Stimulated activated CD4-positive, alpha-beta T cell treated with anti-CD3 and anti-CD28 coated beads, Interleukin-15, amount 100 ng/mL, for 1 hour (primary cell): ENCODE results near the gene FAM171A1.
"Not testable (repeated sequence)": the region's sequence is repeated elsewhere in the genome, so short reads cannot be mapped to it uniquely, and the experiment has no call there.

Source experiments
- DNase-seq, 2 donors: peaks; one replicate each; pipeline ENCODE4 v3.0.0-alpha.2; 2020; ENCODE audit warnings: low read depth in 1 of 2, low spot score in 1 of 2

FAM171A1 gene

GRCh38 chr10:15293862-15294842, 76.9 kb downstream of the FAM171A1 start:
- DNase-seq, result no peak

- DNase-seq, result no peak
Observed at GRCh38 chr10:15290671-15291070, 80.4 kb downstream of the FAM171A1 start.

GRCh38 chr10:15290150-15290549, 80.9 kb downstream of the FAM171A1 start:
- DNase-seq, result no peak

DNA sequence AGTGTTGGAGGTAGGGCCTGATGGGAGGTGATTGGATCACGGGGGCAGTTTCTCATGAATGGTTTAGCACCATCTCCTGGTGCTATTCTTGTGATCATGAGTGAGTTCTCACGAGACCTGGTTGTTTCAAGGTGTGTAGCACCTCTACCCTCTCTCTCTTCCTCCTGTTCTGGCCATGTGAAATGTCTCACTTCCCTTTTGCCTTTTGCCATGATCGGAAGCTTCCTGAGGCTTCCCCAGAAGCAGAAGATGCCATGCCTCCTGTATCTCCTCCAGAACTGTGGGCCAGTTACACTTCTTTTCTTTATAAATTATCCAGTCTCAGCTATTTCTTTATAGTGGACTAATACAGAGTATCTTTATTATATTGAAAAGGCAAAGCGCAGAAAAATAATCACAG, 90.1 kb downstream of the FAM171A1 start:
- DNase-seq, result no peak

DNA sequence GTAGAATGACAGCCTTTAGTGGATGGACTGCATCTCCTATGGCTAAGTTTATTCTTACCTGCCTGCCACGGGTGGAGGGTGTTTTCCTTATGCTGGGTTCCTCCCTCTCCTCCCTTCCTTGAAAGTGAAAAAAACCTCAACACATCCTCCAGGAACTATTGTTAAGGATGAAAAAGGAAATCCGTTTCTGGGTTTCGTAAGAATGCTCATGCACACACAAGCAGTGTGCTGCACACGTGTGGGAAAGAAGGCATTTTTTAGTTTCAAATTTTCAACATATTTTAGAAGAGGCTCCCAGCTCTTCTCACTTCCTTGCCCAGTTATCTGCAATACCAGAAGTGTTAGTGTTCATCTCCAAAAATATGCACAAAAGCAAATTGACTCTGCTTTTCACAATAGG, 90.6 kb downstream of the FAM171A1 start:
- no peak for DNase-seq

GRCh38 chr10:15279236-15279635, 91.9 kb downstream of the FAM171A1 start:
- no peak for DNase-seq

DNA sequence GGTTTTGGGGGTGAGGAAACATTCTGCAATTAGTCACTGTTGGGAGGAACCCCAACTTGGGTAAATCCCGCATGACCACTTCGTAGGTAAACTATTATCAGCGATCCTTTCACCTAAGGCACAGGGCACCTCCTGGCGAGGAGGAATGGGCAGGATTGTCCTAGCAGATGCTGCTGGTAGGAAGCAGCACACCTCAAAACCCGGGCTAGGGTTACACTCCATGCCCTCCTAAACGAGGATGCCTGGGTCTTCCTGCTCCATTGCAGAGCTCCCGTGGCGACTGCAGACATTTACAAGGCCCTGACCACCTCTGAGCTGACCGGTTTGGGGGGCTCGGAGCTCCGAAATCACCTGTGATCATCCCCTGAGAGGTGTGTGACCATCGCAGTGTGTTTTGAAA, 92.3 kb downstream of the FAM171A1 start:
- DNase-seq, result no peak

DNA sequence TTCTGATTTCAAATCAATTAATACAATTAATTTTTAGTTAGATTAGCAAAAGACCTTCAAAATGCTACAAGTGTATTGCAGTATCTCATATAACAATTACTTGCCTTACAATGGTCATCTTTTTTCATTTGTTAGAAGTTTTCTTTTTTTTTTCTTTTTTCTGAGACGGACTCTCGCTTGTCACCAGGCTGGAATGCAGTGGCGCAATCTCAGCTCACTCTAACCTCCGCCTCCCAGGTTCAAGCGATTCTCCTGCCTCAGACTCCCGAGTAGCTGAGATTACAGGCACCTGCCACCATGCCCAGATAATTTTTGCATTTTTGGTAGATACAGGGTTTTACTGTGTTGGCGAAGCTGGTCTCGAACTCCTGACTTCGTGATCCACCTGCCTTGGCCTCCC, 95.0 kb downstream of the FAM171A1 start:
- DNase-seq, result not testable (repeated sequence)

- DNase-seq, result not testable (repeated sequence)
Observed at GRCh38 chr10:15269838-15270237, 101.3 kb downstream of the FAM171A1 start.

GRCh38 chr10:15267496-15267895, 103.6 kb downstream of the FAM171A1 start:
- no peak for DNase-seq

DNA sequence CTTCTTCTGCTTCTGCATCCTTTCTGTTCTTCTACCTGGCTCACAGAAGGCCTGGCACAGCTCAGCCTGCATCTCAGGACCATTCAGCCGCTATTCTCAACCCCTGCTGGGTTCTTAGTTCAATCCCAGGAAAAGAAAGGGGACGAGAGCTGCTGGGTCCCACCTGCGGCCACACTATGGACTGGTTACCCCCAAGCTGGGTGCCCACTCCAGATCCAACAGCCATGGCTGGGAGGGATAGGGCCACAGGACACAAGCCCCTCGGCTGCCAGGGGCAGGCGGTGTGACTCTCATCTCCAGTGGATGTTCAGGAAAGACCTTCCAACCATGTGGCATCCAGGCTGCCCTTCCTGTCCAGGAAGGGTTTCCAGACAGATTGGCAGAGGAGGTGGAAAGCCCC, 105.0 kb downstream of the FAM171A1 start:
- DNase-seq, result no peak

- DNase-seq, result no peak
Observed at GRCh38 chr10:15265558-15265957, 105.5 kb downstream of the FAM171A1 start.

- no peak for DNase-seq
Observed at GRCh38 chr10:15265056-15265455, 106.0 kb downstream of the FAM171A1 start.

DNA sequence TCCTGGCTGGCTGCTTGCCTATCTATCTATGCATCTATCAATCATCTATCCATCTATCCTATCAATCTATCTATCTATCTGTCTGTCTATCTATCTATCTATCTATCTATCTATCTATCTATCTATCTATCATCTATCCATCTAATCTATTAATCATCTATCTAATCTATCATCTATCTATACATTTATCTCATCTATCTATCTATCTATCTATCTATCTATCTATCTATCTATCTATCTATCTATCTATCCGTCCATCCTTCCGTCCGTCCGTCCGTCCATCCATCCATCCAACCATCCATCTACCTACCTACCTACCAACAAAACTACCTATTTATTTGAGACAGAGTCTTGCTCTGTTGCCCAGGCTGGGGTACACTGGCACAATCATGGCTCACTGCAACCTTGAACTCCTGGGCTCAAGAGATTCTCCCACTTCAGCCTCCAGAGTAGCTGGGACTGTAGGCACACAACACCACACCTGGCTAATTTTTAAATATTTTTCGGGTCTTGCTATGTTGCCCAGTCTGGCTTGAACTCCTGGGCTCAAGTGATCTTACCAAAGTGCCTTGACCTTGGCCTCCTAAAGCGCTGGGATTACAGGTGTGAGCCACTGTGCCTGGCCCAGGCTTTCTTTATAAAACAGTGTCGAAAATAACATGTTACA, 107.3 kb downstream of the FAM171A1 start:
- DNase-seq, result no peak

GRCh38 chr10:15262036-15262713, 108.9 kb downstream of the FAM171A1 start:
- DNase-seq, result no peak

DNA sequence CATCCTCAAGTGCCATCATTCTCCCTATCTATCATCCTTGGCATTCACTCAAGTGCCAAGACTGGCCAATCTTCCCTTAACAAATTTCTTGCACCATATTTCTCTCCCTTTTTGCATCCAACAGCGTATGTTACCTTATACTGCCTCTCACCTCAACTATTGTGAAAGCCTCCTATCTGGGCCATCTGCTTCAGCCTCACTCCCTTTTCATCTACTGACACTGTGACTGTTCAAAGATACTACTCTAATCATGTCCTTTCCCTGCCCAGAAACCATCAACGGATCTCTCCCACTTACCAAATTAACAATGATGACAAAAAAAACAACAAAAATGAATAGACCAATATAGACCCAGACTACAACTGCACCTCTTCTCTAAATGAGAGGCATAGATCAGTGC, 112.0 kb downstream of the FAM171A1 start:
- DNase-seq, result no peak

DNA sequence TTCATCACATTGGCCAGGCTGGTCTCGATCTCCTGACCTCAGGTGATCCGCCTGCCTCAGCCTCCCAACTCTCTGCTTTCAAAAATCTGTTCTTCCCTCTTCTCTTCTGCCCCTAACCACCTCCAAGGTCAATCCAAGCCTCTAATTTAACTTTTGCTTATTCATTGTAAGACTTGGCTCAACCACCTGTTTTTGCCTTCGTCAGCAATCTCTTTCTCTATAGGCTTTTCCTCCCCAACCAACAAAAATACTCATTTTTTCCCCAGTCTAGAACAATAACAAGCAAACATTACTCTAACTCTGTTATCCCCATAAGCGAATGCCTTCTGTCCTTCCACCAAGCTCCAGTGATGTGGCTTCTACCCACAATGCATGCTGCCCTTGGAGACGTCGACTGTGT, 112.8 kb downstream of the FAM171A1 start:
- DNase-seq, result no peak

GRCh38 chr10:15255961-15256360, 115.1 kb downstream of the FAM171A1 start:
- no peak for DNase-seq

DNA sequence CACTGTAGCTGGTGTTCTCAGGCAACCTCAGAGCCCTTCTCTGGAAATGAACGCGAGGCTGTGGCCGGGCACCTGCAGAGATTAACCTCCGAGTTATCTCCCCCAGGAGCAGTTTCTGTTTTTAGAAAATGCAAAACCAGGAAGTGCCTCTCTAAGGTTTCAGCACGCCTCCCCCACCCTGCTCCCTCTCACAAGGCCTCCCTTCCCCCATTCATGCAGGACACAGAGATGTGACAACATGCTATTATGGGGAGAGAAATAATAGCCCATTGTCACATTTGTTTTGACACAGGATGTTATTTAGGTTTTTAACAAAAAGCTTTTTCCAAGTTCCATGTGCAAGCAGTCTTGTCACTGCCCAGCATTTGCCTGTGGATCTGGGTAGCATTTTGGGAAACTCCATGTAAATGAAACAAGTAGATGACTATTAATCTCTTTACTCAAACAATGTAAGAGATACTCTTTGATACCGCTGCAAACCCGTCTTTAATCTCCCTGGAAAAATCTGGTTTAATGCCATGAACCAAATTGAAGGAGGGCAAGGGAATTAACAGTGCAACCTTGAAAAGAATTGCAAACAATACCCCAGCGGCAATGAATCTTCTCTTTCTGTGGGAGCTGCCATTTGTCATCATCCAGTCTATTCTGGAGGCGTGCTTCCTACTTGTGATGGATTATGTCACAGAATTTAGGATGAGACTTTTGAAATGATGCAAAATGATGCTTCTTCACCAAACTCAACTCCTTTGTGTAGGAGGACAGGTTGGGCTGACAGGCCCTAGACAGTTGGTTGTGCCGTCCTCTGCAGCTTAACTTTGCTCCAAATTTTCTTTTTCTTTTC, 116.1 kb downstream of the FAM171A1 start:
- no peak for DNase-seq

- DNase-seq, result no peak
Observed at GRCh38 chr10:15253951-15254807, 116.9 kb downstream of the FAM171A1 start.
